ENCODE measurements around the gene FAM228A.
A peak's percentile ranks its signal among the peaks of the same experiment; 100 is the strongest.

Gene FAM228A

GRCh38 chr2:24231461-24231881, 56.6 kb downstream of the FAM228A start:
- no peak for DNase-seq

DNA sequence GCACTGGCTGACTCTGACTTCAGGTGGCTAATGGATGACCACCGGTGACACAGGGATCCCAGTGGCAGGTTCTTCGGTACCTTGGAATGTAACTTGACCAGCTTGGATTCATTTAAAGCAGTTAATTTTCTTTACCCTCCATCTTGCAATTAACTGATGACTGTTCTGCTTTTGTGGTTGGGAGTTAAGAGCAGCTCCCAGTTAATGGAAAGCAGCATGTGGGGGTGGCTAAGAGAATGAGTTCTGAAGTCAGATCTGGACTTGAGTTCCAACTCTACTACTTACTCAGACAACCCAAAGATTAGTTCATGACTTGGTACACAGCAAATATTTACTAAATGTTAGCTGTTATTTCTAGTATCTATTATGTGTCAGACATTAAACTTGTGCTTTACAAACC, 58.5 kb downstream of the FAM228A start:
- DNase-seq = no peak

DNA sequence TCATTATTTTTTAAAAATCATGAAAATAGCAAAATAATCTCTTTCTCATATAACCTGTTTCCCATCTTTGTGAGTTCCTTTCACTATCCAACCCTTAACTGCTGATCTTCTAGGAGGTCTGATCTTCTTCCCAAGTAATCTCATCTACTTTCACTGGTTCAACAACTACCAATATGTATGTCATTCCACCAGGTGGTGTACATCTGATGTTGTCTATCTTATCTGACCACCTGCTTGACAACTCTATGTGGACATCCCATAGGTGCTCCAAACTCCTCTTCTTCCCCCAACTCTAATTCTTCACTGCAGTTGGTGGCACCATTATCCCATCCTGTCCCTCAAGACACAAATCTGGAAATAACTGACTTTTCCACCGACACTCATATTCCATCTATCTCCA, 62.5 kb downstream of the FAM228A start:
- DNase-seq = no peak

DNA sequence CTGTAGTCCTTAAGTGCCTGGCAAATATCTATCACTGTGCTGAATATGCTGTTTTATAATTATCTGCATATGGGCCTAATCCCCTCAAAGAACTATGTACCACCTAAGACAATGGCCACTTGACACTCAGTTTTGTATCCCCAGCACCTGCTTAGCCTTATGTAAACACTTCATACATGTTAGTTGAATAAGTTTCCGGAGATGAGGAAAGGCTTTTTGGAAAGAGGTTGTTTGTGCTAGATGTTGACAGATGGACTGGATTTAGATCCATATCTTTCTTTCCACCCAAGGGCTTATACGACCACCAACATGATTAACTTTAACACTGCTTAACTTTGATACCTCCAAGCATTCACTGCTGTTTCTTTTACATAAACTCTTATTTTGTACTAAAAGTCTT, 63.3 kb downstream of the FAM228A start:
- peak; percentile 80 for DNase-seq

DNA sequence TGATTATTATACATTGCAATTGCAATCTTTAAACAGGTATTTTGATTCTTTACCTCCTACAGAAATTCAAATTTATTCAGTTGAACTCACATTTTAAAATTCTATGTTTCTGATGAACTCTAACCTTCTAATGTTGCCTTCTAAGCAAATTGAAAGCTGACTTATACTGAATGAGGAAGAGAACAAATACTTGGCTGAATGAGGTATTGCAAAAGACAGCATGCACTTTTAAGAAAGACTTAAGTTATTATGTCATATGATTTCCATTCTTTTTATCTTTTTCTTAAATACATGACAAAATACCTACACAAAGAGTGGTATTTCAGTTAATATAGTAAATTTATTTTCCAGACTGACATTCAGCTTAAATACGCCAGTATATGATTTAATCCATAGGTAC, 64.7 kb downstream of the FAM228A start:
- DNase-seq = no peak
